MM.1S (cell line): ENCODE results near the gene CNR1.

Experiments
- DNase-seq: peaks from one replicate; pipeline ENCODE4 v3.0.0-alpha.2; 2015
- H2AFZ ChIP-seq: fragments of 300-600 bp; sonication (generic); 2 replicates; pipeline ENCODE4 v1.6.0; 2016; ENCODE audit warnings: antibody characterized with exemption, low read length
- H3F3A ChIP-seq: fragments of 300-600 bp; sonication (generic); 2 replicates; pipeline ENCODE4 v1.6.1; 2016; ENCODE audit warnings: mild to moderate bottlenecking, antibody characterized with exemption, low read length, moderate library complexity, mixed read lengths; ENCODE audit not compliant: insufficient read depth
- H3K27ac ChIP-seq: fragments of 300-600 bp; sonication (generic); 2 replicates; pipeline ENCODE4 v1.5.1; 2016; ENCODE audit warnings: mild to moderate bottlenecking, low read length
- H3K27me3 ChIP-seq: fragments of 300-600 bp; sonication (generic); replicated peaks from 2 replicates; pipeline ENCODE4 v1.6.0; 2016; ENCODE audit warnings: low read length; ENCODE audit not compliant: insufficient read depth
- H3K36me3 ChIP-seq: fragments of 300-600 bp; sonication (generic); replicated peaks from 2 replicates; pipeline ENCODE4 v1.6.1; 2016; ENCODE audit warnings: mild to moderate bottlenecking, low read length, mixed read lengths; ENCODE audit not compliant: insufficient read depth
- H3K4me1 ChIP-seq: fragments of 300-600 bp; sonication (generic); 2 replicates; pipeline ENCODE4 v1.6.1; 2016; ENCODE audit warnings: low read length, mixed read lengths
- H3K4me2 ChIP-seq: fragments of 300-600 bp; sonication (generic); 2 replicates; pipeline ENCODE4 v1.6.0; 2016; ENCODE audit warnings: low read depth, low read length
- H3K4me3 ChIP-seq: fragments of 300-600 bp; sonication (generic); 2 replicates; pipeline ENCODE4 v1.5.1; 2016; ENCODE audit warnings: low read length, mixed read lengths
- H3K79me2 ChIP-seq: fragments of 300-600 bp; sonication (generic); 2 replicates; pipeline ENCODE4 v1.6.1; 2016; ENCODE audit warnings: mixed run types, low read length, mixed read lengths
- H3K9ac ChIP-seq: fragments of 300-600 bp; sonication (generic); 2 replicates; pipeline ENCODE4 v1.6.1; 2016; ENCODE audit warnings: low read length, mixed read lengths
- H3K9me2 ChIP-seq: fragments of 300-600 bp; sonication (generic); replicated peaks from 2 replicates; pipeline ENCODE4 v1.6.1; 2016; ENCODE audit warnings: mild to moderate bottlenecking, low read length, mixed read lengths; ENCODE audit not compliant: insufficient read depth
- H3K9me3 ChIP-seq: fragments of 300-600 bp; sonication (generic); replicated peaks from 2 replicates; pipeline ENCODE4 v1.6.1; 2016; ENCODE audit warnings: mild to moderate bottlenecking, low read length, mixed read lengths; ENCODE audit not compliant: insufficient read depth
- H4K20me1 ChIP-seq: fragments of 300-600 bp; sonication (generic); 2 replicates; pipeline ENCODE4 v1.6.1; 2016; ENCODE audit warnings: mild to moderate bottlenecking, low read length, moderate library complexity, mixed read lengths; ENCODE audit not compliant: insufficient read depth
- CTCF ChIP-seq: fragments of 300-600 bp; sonication (generic); IDR thresholded peaks from 2 replicates; pipeline ENCODE4 v1.5.1; 2016; ENCODE audit warnings: antibody characterized with exemption, low read length, mixed read lengths
- EZH2 ChIP-seq: fragments of 300-600 bp; sonication (generic); optimal IDR thresholded peaks from 2 replicates; pipeline ENCODE3; 2017; ENCODE audit warnings: low read depth, mild to moderate bottlenecking, antibody characterized with exemption, low read length, mixed read lengths
- EZH2phosphoT487 ChIP-seq: fragments of 300-600 bp; sonication (generic); IDR thresholded peaks from 2 replicates; pipeline ENCODE4 v1.6.1; 2018; ENCODE audit warnings: antibody characterized with exemption, low read length

The CNR1 gene

GRCh38 chr6:88166493-88167351 is 575 bp upstream of the CNR1 start:
- Histone ChIP-seq H3K9ac (peak overlapping the region; percentile 40; the same call in 1 of the 2 replicates), H3K4me3 (peak overlapping the region; percentile 68), H3K36me3 (no peaks in the 10 kb centered on the region)

GRCh38 chr6:88165087-88165843 is 882 bp downstream of the CNR1 start:
- H3F3A ChIP-seq = 0 out of 2 replicates have a peak, but pooled peaks cover 4% of the 10 kb centered on the region
- H3K36me3 ChIP-seq = no peaks in the 10 kb centered on the region
- H3K4me1 ChIP-seq = 0 out of 2 replicates have a peak, but pooled peaks cover 5% of the 10 kb centered on the region
- no peak for TF ChIP-seq EZH2phosphoT487
- no peak for TF ChIP-seq CTCF
- TF ChIP-seq EZH2 = no peak
- H3K27me3 ChIP-seq = no peaks in the 10 kb centered on the region; the same call in 1 of the 2 replicates
- no peaks in the 10 kb centered on the region for H3K79me2 ChIP-seq
- H3K9me2 ChIP-seq = no peaks in the 10 kb centered on the region
- peak overlapping the region; percentile 82 for H3K4me2 ChIP-seq
- no peak for DNase-seq
- H4K20me1 ChIP-seq = no peaks in the 10 kb centered on the region
- H3K4me3 ChIP-seq = peak overlapping the region; percentile 68
- H3K27ac ChIP-seq = no peak overlapping the region
- no peaks in the 10 kb centered on the region for H3K9me3 ChIP-seq
- peak overlapping the region; percentile 72 for H2AFZ ChIP-seq
- 0 out of 2 replicates have a peak overlapping the region, but pooled peaks have one; percentile 7 for H3K9ac ChIP-seq

More at GRCh38 chr6:88166493-88167351, 575 bp upstream of the CNR1 start:
- Histone ChIP-seq H4K20me1 (no peaks in the 10 kb centered on the region), H3K4me1 (0 out of 2 replicates have a peak, but pooled peaks cover 5% of the 10 kb centered on the region), H3K9me2 (no peaks in the 10 kb centered on the region), H3F3A (0 out of 2 replicates have a peak, but pooled peaks cover 4% of the 10 kb centered on the region), H3K27ac (no peak overlapping the region), H2AFZ (peak overlapping the region; percentile 94), H3K9me3 (no peaks in the 10 kb centered on the region), H3K27me3 (no peaks in the 10 kb centered on the region; the same call in 1 of the 2 replicates), H3K79me2 (no peaks in the 10 kb centered on the region), H3K4me2 (peak overlapping the region; percentile 82)
- DNase-seq = no peak
- TF ChIP-seq EZH2 (no peak), EZH2phosphoT487 (no peak), CTCF (no peak)

GRCh38 chr6:88164061-88164460 is 2.1 kb downstream of the CNR1 start:
- H3K9me3 ChIP-seq = no peaks in the 10 kb centered on the region
- no peak overlapping the region for H2AFZ ChIP-seq
- H3K36me3 ChIP-seq = no peaks in the 10 kb centered on the region
- H3K27ac ChIP-seq = no peak overlapping the region
- no peak for DNase-seq
- 0 out of 2 replicates have a peak, but pooled peaks cover 5% of the 10 kb centered on the region for H3K4me1 ChIP-seq
- H3K4me3 ChIP-seq = no peak overlapping the region
- H3K9me2 ChIP-seq = no peaks in the 10 kb centered on the region
- no peak overlapping the region for H3K4me2 ChIP-seq
- no peaks in the 10 kb centered on the region; the same call in 1 of the 2 replicates for H3K27me3 ChIP-seq
- H3K9ac ChIP-seq = no peak overlapping the region
- no peaks in the 10 kb centered on the region for H4K20me1 ChIP-seq
- 0 out of 2 replicates have a peak, but pooled peaks cover 4% of the 10 kb centered on the region for H3F3A ChIP-seq
- no peaks in the 10 kb centered on the region for H3K79me2 ChIP-seq
- TF ChIP-seq EZH2 (no peak), CTCF (no peak), EZH2phosphoT487 (no peak)
